Measurements from ENCODE around the gene MCM6.
"Not testable (repeated sequence)": the region's sequence is repeated elsewhere in the genome, so short reads cannot be mapped to it uniquely, and the experiment has no call there.

MCM6 gene

DNA sequence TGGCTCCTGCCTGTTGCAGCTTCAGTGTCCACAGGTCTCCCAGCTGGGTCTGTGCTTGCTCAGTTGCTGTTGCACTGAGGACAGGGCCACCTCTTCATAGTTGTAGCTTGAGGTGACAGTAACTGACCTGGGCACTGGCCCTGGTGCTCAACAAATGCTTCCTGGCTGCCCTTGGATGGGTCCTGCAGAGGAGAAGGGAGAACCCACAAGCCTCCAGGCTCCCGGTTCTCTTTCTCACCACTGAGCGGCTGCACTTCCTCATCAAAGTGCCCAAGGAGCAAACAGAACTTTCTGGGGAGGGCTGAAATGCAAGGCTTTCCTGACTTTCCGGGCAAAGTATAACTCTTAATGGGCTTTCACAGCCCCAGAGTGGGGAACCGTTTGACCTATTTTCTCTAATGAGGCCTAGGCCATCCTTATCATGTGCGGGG lies 78.0 kb downstream of the MCM6 start:
- in situ Hi-C loops (cut with HindIII; ENCODE audit: low pct_ligation_motif_present, low pct_unique_long_range_greater_than_20kb, low sequenced_read_pairs) = no loop called here
- DNase-seq = no peak

DNA sequence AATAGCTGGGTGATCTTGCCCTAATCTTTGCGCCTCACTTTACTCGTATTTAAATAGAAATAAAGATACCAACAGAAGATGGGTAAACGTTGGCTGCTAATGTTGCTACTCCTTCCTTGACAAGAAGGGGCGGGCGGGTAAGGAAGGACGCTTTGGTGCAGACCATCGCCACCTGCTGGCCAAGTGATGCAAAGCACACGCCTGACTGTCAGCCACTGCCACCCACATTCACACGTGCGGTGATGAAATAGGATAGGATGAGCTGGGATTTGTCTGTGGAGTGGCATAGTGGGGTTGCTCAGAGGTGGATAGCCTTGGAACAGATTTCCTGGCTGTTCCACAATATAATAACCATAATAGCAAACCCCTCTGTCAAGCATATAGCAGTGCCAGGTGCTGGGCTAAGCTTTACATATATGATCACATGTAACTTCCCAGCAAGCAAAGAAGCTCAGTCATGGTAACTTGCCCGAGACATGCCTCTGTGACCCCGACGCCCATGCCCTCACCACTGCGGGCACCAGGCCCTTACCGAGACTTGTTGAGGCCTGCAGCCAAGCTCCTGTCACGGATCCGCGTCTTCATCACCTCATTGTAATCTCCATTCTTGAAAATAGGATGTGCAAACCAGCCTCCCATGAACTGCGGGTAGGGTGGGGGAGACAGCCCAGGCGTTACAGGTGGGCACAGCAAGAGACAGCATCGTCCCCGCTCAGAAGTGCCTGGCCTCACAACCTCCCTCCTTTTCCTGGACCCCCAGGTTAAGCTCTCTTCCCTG lies 78.6 kb downstream of the MCM6 start:
- in situ Hi-C loops (cut with HindIII; ENCODE audit: low pct_ligation_motif_present, low pct_unique_long_range_greater_than_20kb, low sequenced_read_pairs) = no loop called here
- DNase-seq = peak; percentile 79

DNA sequence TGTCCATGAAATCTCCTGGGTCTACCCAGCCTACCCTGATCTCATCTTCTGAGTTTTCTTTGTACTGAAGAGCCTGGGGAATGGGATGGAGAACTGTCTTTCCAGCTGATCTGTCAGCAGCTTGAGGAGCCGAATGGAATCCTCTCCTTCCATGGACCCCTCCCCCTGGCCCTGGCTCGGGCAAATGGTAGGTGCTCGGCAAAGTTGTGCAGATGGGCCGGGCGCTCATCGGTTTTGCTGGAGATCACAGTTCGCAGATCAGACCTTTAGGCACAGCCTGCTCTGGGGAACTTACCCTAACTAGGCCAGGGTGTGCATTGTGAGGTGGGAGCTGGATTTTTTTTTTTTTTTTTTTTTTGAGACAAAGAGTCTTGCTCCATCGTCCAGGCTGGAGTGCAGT lies 79.6 kb downstream of the MCM6 start:
- in situ Hi-C loops (cut with HindIII; ENCODE audit: low pct_ligation_motif_present, low pct_unique_long_range_greater_than_20kb, low sequenced_read_pairs) = no loop called here
- no peak for DNase-seq

DNA sequence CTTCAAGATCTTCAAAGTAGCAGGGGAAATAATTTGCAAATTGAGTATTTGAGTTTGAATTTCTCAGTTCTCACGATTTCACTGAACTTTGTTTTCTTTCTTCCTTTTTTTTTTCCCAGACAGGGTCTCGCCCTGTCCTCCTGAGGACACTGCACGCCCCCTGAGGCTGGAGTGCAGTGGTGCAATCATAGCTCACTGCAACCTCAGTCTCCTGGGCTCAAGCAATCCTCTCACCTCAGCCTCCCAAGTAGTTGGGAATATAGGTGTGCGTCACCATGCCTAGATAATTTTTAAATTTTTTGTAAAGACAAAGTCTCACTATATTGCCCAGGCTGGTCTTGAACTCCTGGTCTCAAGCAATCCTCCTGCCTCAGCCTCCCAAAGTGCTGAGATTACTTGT lies 80.6 kb downstream of the MCM6 start:
- in situ Hi-C loops (cut with HindIII; ENCODE audit: low pct_ligation_motif_present, low pct_unique_long_range_greater_than_20kb, low sequenced_read_pairs) = not testable (repeated sequence)

DNA sequence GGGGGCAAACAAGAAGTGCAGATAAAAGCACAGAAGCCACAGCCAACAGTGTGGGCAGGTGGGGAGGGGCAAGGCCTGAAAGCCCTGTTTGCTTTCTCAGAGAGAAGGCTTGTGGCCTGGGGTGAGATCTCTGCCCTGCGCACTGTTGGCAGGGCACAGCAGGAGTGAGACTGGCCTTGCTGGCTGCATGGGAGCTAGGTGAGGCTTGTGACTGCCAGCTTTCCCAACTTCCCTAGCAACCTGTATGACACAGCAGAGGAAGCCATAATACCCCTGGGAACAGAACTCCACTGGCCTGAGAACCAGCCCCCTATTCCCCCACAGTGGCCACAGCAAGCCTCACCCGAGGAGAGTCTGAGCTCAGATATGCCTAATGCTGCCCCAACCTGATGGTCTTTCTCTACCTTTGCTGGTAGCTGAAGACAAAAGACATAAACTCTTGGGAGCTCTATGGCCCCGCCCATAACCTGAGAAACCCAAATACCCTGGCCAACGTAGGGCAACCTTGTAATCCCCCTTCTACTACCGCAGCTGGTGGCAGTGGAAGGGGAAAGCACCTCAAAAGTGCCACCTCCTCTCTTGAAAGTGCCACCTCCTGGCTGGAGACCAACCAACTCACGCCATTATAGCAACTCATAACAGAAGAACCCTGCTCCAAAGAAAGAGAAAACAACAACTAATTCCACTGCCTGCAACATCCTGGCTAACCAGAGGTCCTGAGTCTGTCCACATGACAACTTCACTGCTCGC lies 83.7 kb downstream of the MCM6 start:
- DNase-seq = no peak
- in situ Hi-C loops (cut with HindIII; ENCODE audit: low pct_ligation_motif_present, low pct_unique_long_range_greater_than_20kb, low sequenced_read_pairs) = no loop called here

More for the DNA sequence above, 80.6 kb downstream of the MCM6 start:
- not testable (repeated sequence) for DNase-seq

DNA sequence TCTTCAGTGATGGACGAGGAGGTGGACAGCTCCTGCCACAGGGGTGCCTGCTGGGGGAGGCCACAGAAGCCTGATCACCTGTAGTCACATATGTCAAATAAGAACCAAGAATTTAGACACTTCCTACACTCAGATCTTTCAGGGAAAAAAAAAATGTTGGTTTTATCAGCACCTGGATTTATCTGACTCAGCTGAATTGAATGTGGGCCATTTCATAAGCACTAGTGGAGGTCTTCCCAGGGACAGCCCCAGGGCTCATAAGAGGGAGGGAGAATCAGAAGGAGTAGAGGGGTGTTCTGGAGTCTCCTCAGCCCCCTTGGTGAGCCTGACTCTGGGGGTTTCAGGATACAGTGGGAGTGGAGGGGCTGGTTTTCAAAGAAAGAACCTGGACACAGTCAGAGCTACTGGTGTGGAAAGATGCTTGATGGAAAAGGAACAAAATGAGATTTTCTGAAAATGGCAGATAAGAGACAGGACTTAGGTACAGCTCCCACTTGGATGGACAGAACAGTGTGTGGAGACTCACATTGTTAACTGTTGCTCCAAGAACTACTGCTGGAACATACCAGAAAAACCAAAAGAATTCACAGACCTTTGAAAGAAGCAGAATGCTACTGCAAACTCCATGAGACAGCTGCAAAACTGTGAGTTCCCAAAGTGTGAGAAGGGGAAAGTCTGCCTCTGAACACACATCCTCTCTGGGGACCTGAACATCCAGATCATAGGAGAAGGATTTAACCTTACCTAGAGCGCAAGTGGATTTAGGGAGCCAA lies 84.6 kb downstream of the MCM6 start:
- peak; percentile 62 for DNase-seq
- in situ Hi-C loops (cut with HindIII; ENCODE audit: low pct_ligation_motif_present, low pct_unique_long_range_greater_than_20kb, low sequenced_read_pairs) = no loop called here

DNA sequence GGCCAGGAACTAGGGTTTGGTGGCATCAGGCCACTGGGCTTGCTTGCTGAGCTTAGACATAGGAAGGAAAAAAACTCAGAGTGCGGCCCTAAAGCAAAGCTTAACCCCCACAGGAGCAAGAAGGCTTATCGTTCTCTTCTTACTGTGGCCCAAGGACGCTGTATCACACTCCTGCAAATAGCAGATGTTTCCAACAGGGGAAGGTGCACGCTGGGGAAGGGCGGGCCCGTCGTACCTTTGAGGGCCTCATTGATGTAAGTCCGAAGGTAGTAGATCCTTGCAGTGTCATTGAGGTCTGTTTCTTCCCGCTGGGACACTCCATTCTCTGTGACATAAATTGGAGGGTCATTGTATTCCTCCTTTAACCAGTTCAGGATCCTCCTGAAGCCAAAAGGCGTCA lies 85.8 kb downstream of the MCM6 start:
- in situ Hi-C loops (cut with HindIII; ENCODE audit: low pct_ligation_motif_present, low pct_unique_long_range_greater_than_20kb, low sequenced_read_pairs) = no loop called here
- no peak for DNase-seq

All from ACHN (cell line).